DOHH2 (cell line): ENCODE measurements around the gene GOLGA2.

Experiments
- H3F3A ChIP-seq: fragments of 200-600 bp; sonication (generic), shearing (Covaris generic); 2 replicates; pipeline ENCODE4 v1.6.0; 2016; ENCODE audit warnings: antibody characterized with exemption, mild to moderate bottlenecking; ENCODE audit not compliant: control insufficient read depth, insufficient read depth
- H3K27ac ChIP-seq: fragments of 200-600 bp; sonication (generic); 2 replicates; pipeline ENCODE4 v1.5.1; 2014; ENCODE audit warnings: low read depth, mild to moderate bottlenecking, low read length, moderate library complexity
- H3K27me3 ChIP-seq: fragments of 200-600 bp; sonication (generic); 2 replicates; pipeline ENCODE4 v1.6.1; 2014; ENCODE audit warnings: mild to moderate bottlenecking, low read length, mixed read lengths; ENCODE audit not compliant: control insufficient read depth
- H3K36me3 ChIP-seq: fragments of 200-600 bp; sonication (generic); 2 replicates; pipeline ENCODE4 v1.6.1; 2014; ENCODE audit warnings: mild to moderate bottlenecking, low read length, moderate library complexity, mixed read lengths; ENCODE audit not compliant: control insufficient read depth
- H3K4me1 ChIP-seq: fragments of 200-600 bp; sonication (generic); 2 replicates; pipeline ENCODE4 v1.6.1; 2014; ENCODE audit warnings: mild to moderate bottlenecking, low read length, mixed read lengths; ENCODE audit not compliant: control insufficient read depth
- H3K4me2 ChIP-seq: fragments of 200-600 bp; sonication (generic); 2 replicates; pipeline ENCODE4 v1.6.0; 2014; ENCODE audit warnings: mild to moderate bottlenecking, low read length, moderate library complexity
- H3K4me3 ChIP-seq: fragments of 200-600 bp; sonication (generic); 2 replicates; pipeline ENCODE4 v1.5.1; 2014; ENCODE audit warnings: mild to moderate bottlenecking, low read length, mixed read lengths
- H3K79me2 ChIP-seq: fragments of 200-600 bp; sonication (generic); 2 replicates; pipeline ENCODE4 v1.6.1; 2014; ENCODE audit warnings: mild to moderate bottlenecking, low read length, mixed read lengths; ENCODE audit not compliant: control insufficient read depth
- H3K9me2 ChIP-seq: fragments of 200-600 bp; sonication (generic); replicated peaks from 2 replicates; pipeline ENCODE4 v1.6.1; 2014; ENCODE audit warnings: mild to moderate bottlenecking, low read length, mixed read lengths; ENCODE audit not compliant: control insufficient read depth
- H3K9me3 ChIP-seq: fragments of 200-600 bp; sonication (generic); 2 replicates; pipeline ENCODE4 v1.6.1; 2014; ENCODE audit warnings: antibody characterized with exemption, low read length, mixed read lengths; ENCODE audit not compliant: control insufficient read depth, insufficient read depth
- H4K20me1 ChIP-seq: fragments of 200-600 bp; sonication (generic); 2 replicates; pipeline ENCODE4 v1.6.0; 2014; ENCODE audit warnings: low read depth, mild to moderate bottlenecking, antibody characterized with exemption, low read length, moderate library complexity; ENCODE audit not compliant: control insufficient read depth, insufficient read depth
- EZH2phosphoT487 ChIP-seq: fragments of 200-600 bp; sonication (generic); IDR thresholded peaks from 2 replicates; pipeline ENCODE4 v1.6.1; 2017; ENCODE audit warnings: borderline replicate concordance, mild to moderate bottlenecking, antibody characterized with exemption, low read length, moderate library complexity, mixed read lengths
- TF ChIP-seq, protein P1 (sequence below): fragments of 200-600 bp; sonication (generic); IDR thresholded peaks from one replicate; pipeline ENCODE4 v1.5.1; 2014; ENCODE audit warnings: antibody characterized with exemption, mild to moderate bottlenecking, low read depth, low read length; ENCODE audit not compliant: poor library complexity, severe bottlenecking

The GOLGA2 gene

DNA sequence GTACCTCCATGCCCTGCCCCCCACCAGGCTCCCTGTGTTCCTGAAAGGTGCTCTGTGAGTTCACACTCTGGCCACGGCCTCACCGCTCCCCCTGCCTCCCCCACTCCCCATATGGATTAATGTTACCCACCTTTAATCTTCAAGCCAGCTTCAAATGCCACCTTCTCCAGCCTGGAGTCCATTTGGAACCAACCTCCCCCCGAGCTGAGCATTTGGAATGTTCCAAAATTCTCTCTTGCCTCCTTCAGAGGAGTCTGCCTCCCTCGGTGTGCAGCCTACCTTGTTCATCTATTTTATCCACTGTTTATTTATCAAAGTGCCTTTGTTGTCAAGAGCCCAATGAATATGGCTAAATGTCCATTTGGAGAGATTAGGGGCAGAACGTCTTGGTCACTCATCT is 4.3 kb downstream of the GOLGA2 start:
- Histone ChIP-seq H3K27ac (no peak overlapping the region), H3K9me3 (no peaks in the 10 kb centered on the region), H3K9me2 (no peaks in the 10 kb centered on the region), H4K20me1 (no peaks in the 10 kb centered on the region), H3K4me3 (no peak overlapping the region), H3K79me2 (peaks cover 14% of the 10 kb centered on the region), H3K27me3 (no peaks in the 10 kb centered on the region), H3K4me2 (no peak overlapping the region), H3K36me3 (peaks cover 9% of the 10 kb centered on the region), H3K4me1 (peaks cover 8% of the 10 kb centered on the region), H3F3A (no peaks in the 10 kb centered on the region)
- TF ChIP-seq, protein P1, sequence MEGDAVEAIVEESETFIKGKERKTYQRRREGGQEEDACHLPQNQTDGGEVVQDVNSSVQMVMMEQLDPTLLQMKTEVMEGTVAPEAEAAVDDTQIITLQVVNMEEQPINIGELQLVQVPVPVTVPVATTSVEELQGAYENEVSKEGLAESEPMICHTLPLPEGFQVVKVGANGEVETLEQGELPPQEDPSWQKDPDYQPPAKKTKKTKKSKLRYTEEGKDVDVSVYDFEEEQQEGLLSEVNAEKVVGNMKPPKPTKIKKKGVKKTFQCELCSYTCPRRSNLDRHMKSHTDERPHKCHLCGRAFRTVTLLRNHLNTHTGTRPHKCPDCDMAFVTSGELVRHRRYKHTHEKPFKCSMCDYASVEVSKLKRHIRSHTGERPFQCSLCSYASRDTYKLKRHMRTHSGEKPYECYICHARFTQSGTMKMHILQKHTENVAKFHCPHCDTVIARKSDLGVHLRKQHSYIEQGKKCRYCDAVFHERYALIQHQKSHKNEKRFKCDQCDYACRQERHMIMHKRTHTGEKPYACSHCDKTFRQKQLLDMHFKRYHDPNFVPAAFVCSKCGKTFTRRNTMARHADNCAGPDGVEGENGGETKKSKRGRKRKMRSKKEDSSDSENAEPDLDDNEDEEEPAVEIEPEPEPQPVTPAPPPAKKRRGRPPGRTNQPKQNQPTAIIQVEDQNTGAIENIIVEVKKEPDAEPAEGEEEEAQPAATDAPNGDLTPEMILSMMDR: no peak
- no peak for TF ChIP-seq EZH2phosphoT487

DNA sequence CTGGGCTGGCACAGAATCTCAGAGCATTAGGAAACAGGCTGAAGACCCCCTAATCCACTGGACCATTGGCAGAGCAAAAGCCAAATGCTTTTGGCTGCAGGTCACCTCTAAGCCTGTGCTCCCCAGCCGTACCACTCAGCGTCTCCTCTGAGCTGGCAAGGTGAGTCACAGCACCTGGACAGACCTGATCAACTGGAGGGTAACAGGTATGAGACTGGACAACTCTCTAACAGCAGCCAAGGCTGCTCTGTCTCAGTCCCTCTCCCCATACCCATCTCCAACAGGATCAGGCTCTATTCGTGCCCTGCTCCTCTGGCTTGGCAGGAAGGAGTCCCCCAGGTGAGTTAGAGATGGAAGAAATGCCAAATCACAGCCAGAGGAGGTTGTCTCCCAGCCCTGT is 4.7 kb downstream of the GOLGA2 start:
- Histone ChIP-seq H4K20me1 (no peaks in the 10 kb centered on the region), H3K79me2 (peaks cover 10% of the 10 kb centered on the region), H3K4me1 (peaks cover 8% of the 10 kb centered on the region), H3K9me3 (no peaks in the 10 kb centered on the region), H3K9me2 (no peaks in the 10 kb centered on the region), H3K4me2 (no peak overlapping the region), H3K27ac (no peak overlapping the region), H3K4me3 (no peak overlapping the region), H3K27me3 (no peaks in the 10 kb centered on the region), H3K36me3 (peaks cover 9% of the 10 kb centered on the region), H3F3A (no peaks in the 10 kb centered on the region)
- TF ChIP-seq, protein P1: no peak
- no peak for TF ChIP-seq EZH2phosphoT487

DNA sequence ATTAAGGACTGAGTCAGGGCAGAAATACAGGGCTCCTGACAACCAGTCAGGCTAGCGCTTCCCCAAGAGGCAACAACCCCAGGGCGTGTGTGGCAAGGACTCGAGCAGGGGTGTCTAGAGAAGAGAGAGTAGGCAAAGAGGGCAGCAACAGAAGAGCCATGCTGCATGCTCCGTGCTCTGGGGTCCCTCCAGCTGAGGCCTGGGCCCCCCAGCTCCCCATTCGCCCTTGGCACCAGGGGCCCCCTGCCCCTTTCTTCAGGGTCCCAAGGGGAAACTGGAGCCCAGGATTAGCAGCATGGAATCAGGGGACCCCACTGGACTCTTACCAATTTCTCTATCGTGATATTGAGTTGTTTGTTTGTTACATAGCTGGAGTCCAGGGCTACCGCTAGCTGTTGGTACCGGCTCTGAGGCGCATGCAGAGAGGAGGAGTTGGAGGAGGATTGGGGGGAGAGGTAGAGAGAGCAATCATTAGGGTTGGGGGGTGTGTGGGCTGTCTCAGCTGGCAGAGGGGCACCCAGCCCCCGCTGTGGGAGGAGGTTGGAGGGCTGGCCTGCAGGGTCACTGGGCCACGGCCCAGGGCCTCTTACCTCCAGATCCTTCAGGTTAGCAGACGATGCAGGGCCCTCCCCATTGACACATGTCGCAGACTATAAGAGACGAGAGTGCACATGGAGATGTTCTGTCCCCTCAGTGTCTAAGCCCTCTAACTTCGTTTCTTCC is 8.8 kb downstream of the GOLGA2 start:
- Histone ChIP-seq H3K9me3 (no peaks in the 10 kb centered on the region), H4K20me1 (no peaks in the 10 kb centered on the region), H3F3A (no peaks in the 10 kb centered on the region), H3K27me3 (no peaks in the 10 kb centered on the region), H3K9me2 (no peaks in the 10 kb centered on the region), H3K79me2 (no peaks in the 10 kb centered on the region), H3K4me3 (no peak overlapping the region), H3K4me2 (no peak overlapping the region), H3K27ac (no peak overlapping the region), H3K36me3 (peaks cover 5% of the 10 kb centered on the region), H3K4me1 (no peaks in the 10 kb centered on the region)
- TF ChIP-seq, protein P1: no peak
- no peak for TF ChIP-seq EZH2phosphoT487
